OCI-LY1 (cell line): ENCODE results near the gene PRDM15.

Experiments used
- H2AFZ ChIP-seq: fragments of 200-600 bp; sonication (generic), shearing (Covaris generic); 2 replicates; pipeline ENCODE4 v1.6.0; 2014; ENCODE audit warnings: antibody characterized with exemption, mild to moderate bottlenecking, low read length
- H3F3A ChIP-seq: fragments of 200-600 bp; sonication (generic), shearing (Covaris generic); 2 replicates; pipeline ENCODE4 v1.6.0; 2014; ENCODE audit warnings: mild to moderate bottlenecking, antibody characterized with exemption, low read length, moderate library complexity; ENCODE audit not compliant: insufficient read depth
- H3K27ac ChIP-seq: fragments of 200-600 bp; sonication (generic); 2 replicates; pipeline ENCODE4 v1.5.1; 2014; ENCODE audit warnings: low read length, mixed run types, mild to moderate bottlenecking, low read depth; ENCODE audit not compliant: poor library complexity, severe bottlenecking
- H3K27me3 ChIP-seq: fragments of 200-600 bp; sonication (generic); 2 replicates; pipeline ENCODE4 v1.6.0; 2014; ENCODE audit warnings: antibody characterized with exemption, mild to moderate bottlenecking, low read length, moderate library complexity; ENCODE audit not compliant: insufficient read depth
- H3K36me3 ChIP-seq: fragments of 200-600 bp; sonication (generic); 2 replicates; pipeline ENCODE4 v1.6.1; 2014; ENCODE audit warnings: mild to moderate bottlenecking, antibody characterized with exemption, low read length, moderate library complexity, mixed read lengths; ENCODE audit not compliant: insufficient read depth
- H3K4me1 ChIP-seq: fragments of 200-600 bp; sonication (generic); 2 replicates; pipeline ENCODE4 v1.5.1; 2014; ENCODE audit warnings: mild to moderate bottlenecking, low read length, moderate library complexity; ENCODE audit not compliant: insufficient read depth, severe bottlenecking
- H3K4me2 ChIP-seq: fragments of 200-600 bp; sonication (generic), shearing (Covaris generic); 2 replicates; pipeline ENCODE4 v1.6.1; 2014; ENCODE audit warnings: low read length
- H3K4me3 ChIP-seq: fragments of 200-600 bp; sonication (generic); 2 replicates; pipeline ENCODE4 v1.5.1; 2014; ENCODE audit warnings: low read length, low read depth, mild to moderate bottlenecking, mixed read lengths; ENCODE audit not compliant: poor library complexity, severe bottlenecking
- H3K79me2 ChIP-seq: fragments of 200-600 bp; shearing (Covaris generic); 2 replicates; pipeline ENCODE4 v1.6.1; 2016; ENCODE audit warnings: mixed run types, low read length, mixed read lengths; ENCODE audit not compliant: insufficient read depth
- H3K9ac ChIP-seq: fragments of 200-600 bp; sonication (generic), shearing (Covaris generic); 2 replicates; pipeline ENCODE4 v1.6.1; 2014; ENCODE audit warnings: mild to moderate bottlenecking, low read length, mixed read lengths
- H3K9me2 ChIP-seq: fragments of 200-600 bp; sonication (generic), shearing (Covaris generic); 2 replicates; pipeline ENCODE4 v1.6.1; 2014; ENCODE audit warnings: low read depth, mild to moderate bottlenecking, low read length, mixed read lengths
- H3K9me3 ChIP-seq: fragments of 200-600 bp; shearing (Covaris generic); 2 replicates; pipeline ENCODE4 v1.6.1; 2014; ENCODE audit warnings: low read length, mixed read lengths
- H4K20me1 ChIP-seq: fragments of 200-600 bp; sonication (generic), shearing (Covaris generic); 2 replicates; pipeline ENCODE4 v1.6.0; 2016; ENCODE audit warnings: mild to moderate bottlenecking, low read length; ENCODE audit not compliant: insufficient read depth
- CTCF ChIP-seq: fragments of 200-600 bp; sonication (generic), shearing (Covaris generic); IDR thresholded peaks from 2 replicates; pipeline ENCODE4 v1.5.1; 2017; ENCODE audit warnings: mild to moderate bottlenecking, antibody characterized with exemption, low read length, moderate library complexity, mixed read lengths
- EZH2 ChIP-seq: fragments of 200-600 bp; sonication (generic), shearing (Covaris generic); IDR thresholded peaks from 2 replicates; pipeline ENCODE4 v1.8.0; 2017; ENCODE audit warnings: borderline replicate concordance, mixed run types, mild to moderate bottlenecking, antibody characterized with exemption, low read length, moderate library complexity, mixed read lengths

PRDM15 gene

GRCh38 chr21:41848958-41849580, 30.1 kb downstream of the PRDM15 start:
- no peak overlapping the region for H3K4me2 ChIP-seq
- H4K20me1 ChIP-seq: no peaks in the 10 kb centered on the region
- peaks cover 68% of the 10 kb centered on the region for H3K4me1 ChIP-seq
- H3K27me3 ChIP-seq: no peaks in the 10 kb centered on the region
- H3K36me3 ChIP-seq: peaks cover 81% of the 10 kb centered on the region
- H3K9ac ChIP-seq: no peak overlapping the region
- peak overlapping the region; percentile 93 for H3K27ac ChIP-seq
- TF ChIP-seq CTCF: no peak
- no peak for TF ChIP-seq EZH2
- no peaks in the 10 kb centered on the region for H3K79me2 ChIP-seq
- no peaks in the 10 kb centered on the region for H3K9me2 ChIP-seq
- no peaks in the 10 kb centered on the region; the same call in 1 of the 2 replicates for H3F3A ChIP-seq
- H2AFZ ChIP-seq: no peak overlapping the region
- no peaks in the 10 kb centered on the region for H3K9me3 ChIP-seq
- H3K4me3 ChIP-seq: no peak overlapping the region

- Histone ChIP-seq H3K9ac (no peak overlapping the region), H3K9me2 (no peaks in the 10 kb centered on the region), H3F3A (no peaks in the 10 kb centered on the region; the same call in 1 of the 2 replicates), H3K27me3 (no peaks in the 10 kb centered on the region), H3K4me1 (peaks cover 67% of the 10 kb centered on the region), H4K20me1 (no peaks in the 10 kb centered on the region), H3K4me3 (no peak overlapping the region), H3K36me3 (peaks cover 81% of the 10 kb centered on the region), H3K27ac (peak overlapping the region; percentile 93), H3K4me2 (no peak overlapping the region), H2AFZ (no peak overlapping the region), H3K79me2 (no peaks in the 10 kb centered on the region), H3K9me3 (no peaks in the 10 kb centered on the region)
- TF ChIP-seq EZH2 (no peak), CTCF (no peak)
These were observed 30.6 kb downstream of the PRDM15 start for GRCh38 chr21:41848533-41848932.

- Histone ChIP-seq H3K4me1 (peaks cover 54% of the 10 kb centered on the region), H2AFZ (no peak overlapping the region), H3K9ac (no peak overlapping the region), H3K36me3 (peaks cover 77% of the 10 kb centered on the region), H3K27me3 (no peaks in the 10 kb centered on the region), H3F3A (no peaks in the 10 kb centered on the region; the same call in 1 of the 2 replicates), H4K20me1 (no peaks in the 10 kb centered on the region), H3K9me3 (no peaks in the 10 kb centered on the region), H3K4me2 (no peak overlapping the region), H3K9me2 (no peaks in the 10 kb centered on the region), H3K4me3 (no peak overlapping the region), H3K79me2 (no peaks in the 10 kb centered on the region), H3K27ac (peak overlapping the region; percentile 93)
- TF ChIP-seq CTCF (no peak), EZH2 (no peak)
These were observed 31.9 kb downstream of the PRDM15 start for GRCh38 chr21:41847066-41847804.
